ENCODE data around the gene UGT1A6. TPM values are rescaled to one million over a fixed set of nuclear protein-coding genes. Genes with fewer than 3 reads are reported as not detected.
"Not testable (repeated sequence)": the region's sequence is repeated elsewhere in the genome, so short reads cannot be mapped to it uniquely, and the experiment has no call there.

The UGT1A6 gene
- total RNA-seq, 3 donors from 2014 or later: not detected

GRCh38 chr2:233655043-233655442 is 37.6 kb upstream of the UGT1A6 start:
- TF ChIP-seq POLR2AphosphoS5 (IDR thresholded peaks at IDR 0.05) (no peak), CTCF (IDR thresholded peaks at IDR 0.05) (no peak), POLR2A (IDR thresholded peaks at IDR 0.05) (no peak)
- no peak overlapping the region for H3K27ac ChIP-seq
- H3K9me3 ChIP-seq: no peaks in the 10 kb centered on the region
- H3K36me3 ChIP-seq: no peaks in the 10 kb centered on the region
- H3K27me3 ChIP-seq: peaks cover 0 to 5% of the 10 kb centered on the region in 2 donors
- no peaks in the 10 kb centered on the region for H3K4me1 ChIP-seq
- H3K4me3 ChIP-seq: no peak overlapping the region
- no peak for DNase-seq (ENCODE audit: low spot score in 2 of 2)
- intact Hi-C loops (cut with DNase I; ENCODE audit: low total_unique reads): no loop called here

GRCh38 chr2:233655943-233656342 is 36.7 kb upstream of the UGT1A6 start:
- intact Hi-C loops (cut with DNase I; ENCODE audit: low total_unique reads); H3K4me1 ChIP-seq: not testable (repeated sequence)

GRCh38 chr2:233656443-233656842 is 36.2 kb upstream of the UGT1A6 start:
- intact Hi-C loops (cut with DNase I; ENCODE audit: low total_unique reads): no loop called here
- Histone ChIP-seq H3K36me3 (no peaks in the 10 kb centered on the region), H3K27me3 (peaks cover 0 to 5% of the 10 kb centered on the region in 2 donors), H3K27ac (no peak overlapping the region), H3K4me3 (no peak overlapping the region), H3K9me3 (peaks cover 0 to 9% of the 10 kb centered on the region in 2 donors), H3K4me1 (no peaks in the 10 kb centered on the region)
- TF ChIP-seq POLR2A (IDR thresholded peaks at IDR 0.05): no peak
- no peak for TF ChIP-seq CTCF (IDR thresholded peaks at IDR 0.05)
- no peak for TF ChIP-seq POLR2AphosphoS5 (IDR thresholded peaks at IDR 0.05)
- DNase-seq (ENCODE audit: low spot score in 2 of 2): no peak

More at GRCh38 chr2:233655943-233656342, 36.7 kb upstream of the UGT1A6 start:
- H3K27me3 ChIP-seq; H3K9me3 ChIP-seq; H3K27ac ChIP-seq; H3K4me3 ChIP-seq; DNase-seq (ENCODE audit: low spot score in 2 of 2); H3K36me3 ChIP-seq: not testable (repeated sequence)

- Histone ChIP-seq H3K36me3 (no peaks in the 10 kb centered on the region), H3K4me3 (no peak overlapping the region), H3K27ac (no peak overlapping the region), H3K27me3 (no peaks in the 10 kb centered on the region), H3K4me1 (no peaks in the 10 kb centered on the region), H3K9me3 (peaks cover 0 to 13% of the 10 kb centered on the region in 2 donors)
- no peak for DNase-seq (ENCODE audit: low spot score in 2 of 2)
- TF ChIP-seq POLR2AphosphoS5 (IDR thresholded peaks at IDR 0.05) (no peak), POLR2A (IDR thresholded peaks at IDR 0.05) (no peak), CTCF (IDR thresholded peaks at IDR 0.05) (no peak)
- intact Hi-C loops (cut with DNase I; ENCODE audit: low total_unique reads): no loop called here
Observed at GRCh38 chr2:233658610-233659009, 34.1 kb upstream of the UGT1A6 start.

GRCh38 chr2:233663911-233664310 is 28.8 kb upstream of the UGT1A6 start:
- Histone ChIP-seq H3K4me3 (no peak overlapping the region), H3K27me3 (no peaks in the 10 kb centered on the region), H3K36me3 (no peaks in the 10 kb centered on the region), H3K4me1 (no peaks in the 10 kb centered on the region), H3K9me3 (peaks cover 0 to 13% of the 10 kb centered on the region in 2 donors), H3K27ac (no peak overlapping the region)
- DNase-seq (ENCODE audit: low spot score in 2 of 2): no peak
- TF ChIP-seq POLR2A (IDR thresholded peaks at IDR 0.05) (no peak), POLR2AphosphoS5 (IDR thresholded peaks at IDR 0.05) (no peak), CTCF (IDR thresholded peaks at IDR 0.05) (no peak)
- intact Hi-C loops (cut with DNase I; ENCODE audit: low total_unique reads): no loop called here

Data from breast epithelium (tissue), 4 donors.